Measurements from ENCODE around the gene SHC4.

The SHC4 gene

GRCh38 chr15:48963524-48964113, at the start of gene SHC4:
Gene SHC4, minus strand, starts transcription at chr15:48963919. Its CDS starts 904 bp downstream, at chr15:48963015.
- peak; percentile 90 for DNase-seq

GRCh38 chr15:48999314-48999713, 35.6 kb upstream of the SHC4 start:
- no peak for DNase-seq

GRCh38 chr15:48996276-48996675, 32.6 kb upstream of the SHC4 start:
- DNase-seq = peak; percentile 46

- DNase-seq = peak; percentile 64
Measured at GRCh38 chr15:48993380-48993779, 29.7 kb upstream of the SHC4 start.

GRCh38 chr15:48992545-48992944, 28.8 kb upstream of the SHC4 start:
- DNase-seq = no peak

- DNase-seq = no peak
Measured at GRCh38 chr15:48992096-48992495, 28.4 kb upstream of the SHC4 start.

- DNase-seq = peak; percentile 64
Measured at GRCh38 chr15:48989170-48989569, 25.5 kb upstream of the SHC4 start.

- DNase-seq = no peak
Measured at GRCh38 chr15:48987142-48987541, 23.4 kb upstream of the SHC4 start.

- DNase-seq = no peak
Measured at GRCh38 chr15:48986240-48986639, 22.5 kb upstream of the SHC4 start.

- no peak for DNase-seq
Measured at GRCh38 chr15:48985516-48985915, 21.8 kb upstream of the SHC4 start.

GRCh38 chr15:48984811-48985352, 21.2 kb upstream of the SHC4 start:
- peak; percentile 28 for DNase-seq

GRCh38 chr15:48984021-48984710, 20.4 kb upstream of the SHC4 start:
- no peak for DNase-seq

GRCh38 chr15:48983300-48983699, 19.6 kb upstream of the SHC4 start:
- no peak for DNase-seq

GRCh38 chr15:48981941-48982340, 18.2 kb upstream of the SHC4 start:
- DNase-seq = no peak

- no peak for DNase-seq
Measured at GRCh38 chr15:48978638-48979037, 14.9 kb upstream of the SHC4 start.

GRCh38 chr15:48976444-48977088, 12.8 kb upstream of the SHC4 start:
- DNase-seq = no peak

- DNase-seq = peak; percentile 84
Measured at GRCh38 chr15:48975472-48976419, 12.0 kb upstream of the SHC4 start.

GRCh38 chr15:48974882-48975281, 11.2 kb upstream of the SHC4 start:
- peak; percentile 10 for DNase-seq

- DNase-seq = no peak
Measured at GRCh38 chr15:48972750-48973503, 9.2 kb upstream of the SHC4 start.

- DNase-seq = peak; percentile 64
Measured at GRCh38 chr15:48970926-48971325, 7.2 kb upstream of the SHC4 start.

GRCh38 chr15:48968066-48968465, 4.3 kb upstream of the SHC4 start:
- no peak for DNase-seq

GRCh38 chr15:48967336-48967735, 3.6 kb upstream of the SHC4 start:
- DNase-seq = no peak
